ENCODE results near the gene GAPVD1.

The GAPVD1 gene

GRCh38 chr9:125323615-125324014 is 62.0 kb downstream of the GAPVD1 start:
- Histone ChIP-seq H3K27me3 (replicated peaks; ENCODE audit: control insufficient read depth, insufficient read depth, low read length) (no peaks in the 10 kb centered on the region), H3K9me3 (ENCODE audit: control insufficient read depth, low read length) (no peaks in the 10 kb centered on the region), H3K9ac (ENCODE audit: low read length) (no peak overlapping the region), H3K4me1 (ENCODE audit: control insufficient read depth, insufficient read depth, low read length) (peaks cover 4% of the 10 kb centered on the region), H3K36me3 (ENCODE audit: control insufficient read depth, insufficient read depth, low read length, severe bottlenecking) (peaks cover 60% of the 10 kb centered on the region), H3K4me3 (ENCODE audit: low read length) (no peak overlapping the region)
- no peak for DNase-seq (ENCODE audit: low read depth)

DNA sequence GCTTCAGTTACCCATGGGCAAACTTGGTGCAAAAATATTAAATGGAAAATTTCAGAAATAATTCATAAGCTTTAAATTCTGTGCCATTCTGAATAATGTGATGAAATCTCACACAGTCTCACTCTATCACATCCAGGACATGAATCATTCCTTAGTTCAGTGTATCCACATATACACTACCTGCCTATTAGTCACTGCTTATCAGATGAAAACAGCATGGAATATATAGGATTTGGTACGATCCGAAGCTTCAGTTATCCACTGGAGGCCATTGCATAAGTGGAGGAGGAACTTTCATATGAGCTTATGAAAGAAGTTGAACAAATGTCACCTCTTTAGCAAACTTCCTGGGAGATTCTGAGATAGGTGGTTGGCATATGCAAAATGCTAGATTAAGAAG is 64.2 kb downstream of the GAPVD1 start:
- Histone ChIP-seq H3K4me1 (ENCODE audit: control insufficient read depth, insufficient read depth, low read length) (peaks cover 17% of the 10 kb centered on the region), H3K36me3 (ENCODE audit: control insufficient read depth, insufficient read depth, low read length, severe bottlenecking) (peaks cover 62% of the 10 kb centered on the region)

DNA sequence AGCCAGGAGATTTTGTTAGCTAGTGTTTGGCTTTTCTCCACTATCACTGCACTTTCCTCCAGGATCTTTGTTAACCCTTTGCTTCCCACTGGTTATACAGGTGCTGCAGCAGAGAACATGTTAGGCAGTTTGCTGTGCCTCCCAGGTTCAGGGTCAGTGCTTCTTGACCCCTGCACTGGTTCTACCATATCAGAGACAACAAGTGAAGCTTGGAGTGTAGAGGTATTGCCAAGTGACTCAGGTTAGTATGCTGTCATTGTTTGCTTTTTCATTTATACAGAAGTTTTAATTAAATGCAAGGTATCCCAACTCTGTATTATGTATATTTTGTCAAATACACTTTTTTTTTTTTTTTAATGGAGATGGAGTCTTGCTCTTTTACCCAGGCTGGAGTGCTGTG is 68.4 kb downstream of the GAPVD1 start:
- no peak for DNase-seq (ENCODE audit: low read depth)
- Histone ChIP-seq H3K9me3 (ENCODE audit: control insufficient read depth, low read length) (no peaks in the 10 kb centered on the region), H3K36me3 (ENCODE audit: control insufficient read depth, insufficient read depth, low read length, severe bottlenecking) (peaks cover 66% of the 10 kb centered on the region), H3K4me3 (ENCODE audit: low read length) (no peak overlapping the region), H3K9ac (ENCODE audit: low read length) (peak overlapping the region; percentile 36), H3K27me3 (replicated peaks; ENCODE audit: control insufficient read depth, insufficient read depth, low read length) (no peaks in the 10 kb centered on the region), H3K4me1 (ENCODE audit: control insufficient read depth, insufficient read depth, low read length) (peaks cover 17% of the 10 kb centered on the region)

More for the DNA sequence above, 64.2 kb downstream of the GAPVD1 start:
- no peaks in the 10 kb centered on the region for H3K9me3 ChIP-seq (ENCODE audit: control insufficient read depth, low read length)
- H3K27me3 ChIP-seq (replicated peaks; ENCODE audit: control insufficient read depth, insufficient read depth, low read length): no peaks in the 10 kb centered on the region
- no peak overlapping the region for H3K4me3 ChIP-seq (ENCODE audit: low read length)
- peak; percentile 1 for DNase-seq (ENCODE audit: low read depth)
- H3K9ac ChIP-seq (ENCODE audit: low read length): no peak overlapping the region

- H3K4me1 ChIP-seq (ENCODE audit: control insufficient read depth, insufficient read depth, low read length): peaks cover 17% of the 10 kb centered on the region
- H3K36me3 ChIP-seq (ENCODE audit: control insufficient read depth, insufficient read depth, low read length, severe bottlenecking): peaks cover 67% of the 10 kb centered on the region
- H3K4me3 ChIP-seq (ENCODE audit: low read length): no peak overlapping the region
Measured at GRCh38 chr9:125330587-125330986, 69.0 kb downstream of the GAPVD1 start.

DNA sequence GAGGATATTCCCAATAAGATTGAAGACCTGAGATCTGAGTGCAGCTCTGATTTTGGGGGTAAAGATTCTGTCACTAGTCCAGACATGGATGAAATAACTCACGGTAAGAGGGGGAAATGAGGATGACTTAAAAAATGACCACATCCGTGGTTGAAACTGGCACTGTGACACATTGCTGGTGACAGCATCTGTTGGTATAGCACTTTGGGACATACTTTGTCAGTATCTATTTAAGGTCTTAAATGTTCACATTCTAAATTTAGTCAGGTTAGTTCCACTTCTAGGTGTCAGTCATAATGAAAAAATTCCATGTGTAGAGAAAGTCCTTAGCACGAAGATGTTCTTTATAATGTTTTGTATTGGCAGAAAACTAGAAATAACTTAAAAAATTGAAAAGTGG is 70.9 kb downstream of the GAPVD1 start:
- H3K27me3 ChIP-seq (replicated peaks; ENCODE audit: control insufficient read depth, insufficient read depth, low read length): no peaks in the 10 kb centered on the region
- no peaks in the 10 kb centered on the region for H3K9me3 ChIP-seq (ENCODE audit: control insufficient read depth, low read length)
- peaks cover 13% of the 10 kb centered on the region for H3K4me1 ChIP-seq (ENCODE audit: control insufficient read depth, insufficient read depth, low read length)
- DNase-seq (ENCODE audit: low read depth): no peak
- peaks cover 67% of the 10 kb centered on the region for H3K36me3 ChIP-seq (ENCODE audit: control insufficient read depth, insufficient read depth, low read length, severe bottlenecking)
- no peak overlapping the region for H3K4me3 ChIP-seq (ENCODE audit: low read length)
- H3K9ac ChIP-seq (ENCODE audit: low read length): no peak overlapping the region

More at GRCh38 chr9:125330587-125330986, 69.0 kb downstream of the GAPVD1 start:
- Histone ChIP-seq H3K9me3 (ENCODE audit: control insufficient read depth, low read length) (no peaks in the 10 kb centered on the region), H3K9ac (ENCODE audit: low read length) (no peak overlapping the region), H3K27me3 (replicated peaks; ENCODE audit: control insufficient read depth, insufficient read depth, low read length) (no peaks in the 10 kb centered on the region)
- DNase-seq (ENCODE audit: low read depth): no peak

GRCh38 chr9:125337236-125337635 is 75.6 kb downstream of the GAPVD1 start:
- no peak overlapping the region for H3K4me3 ChIP-seq (ENCODE audit: low read length)
- no peak for DNase-seq (ENCODE audit: low read depth)
- no peak overlapping the region for H3K9ac ChIP-seq (ENCODE audit: low read length)
- H3K4me1 ChIP-seq (ENCODE audit: control insufficient read depth, insufficient read depth, low read length): no peaks in the 10 kb centered on the region
- no peaks in the 10 kb centered on the region for H3K27me3 ChIP-seq (replicated peaks; ENCODE audit: control insufficient read depth, insufficient read depth, low read length)
- H3K36me3 ChIP-seq (ENCODE audit: control insufficient read depth, insufficient read depth, low read length, severe bottlenecking): peaks cover 86% of the 10 kb centered on the region
- no peaks in the 10 kb centered on the region for H3K9me3 ChIP-seq (ENCODE audit: control insufficient read depth, low read length)

GRCh38 chr9:125338929-125339328 is 77.3 kb downstream of the GAPVD1 start:
- Histone ChIP-seq H3K27me3 (replicated peaks; ENCODE audit: control insufficient read depth, insufficient read depth, low read length) (no peaks in the 10 kb centered on the region), H3K9me3 (ENCODE audit: control insufficient read depth, low read length) (no peaks in the 10 kb centered on the region), H3K36me3 (ENCODE audit: control insufficient read depth, insufficient read depth, low read length, severe bottlenecking) (peaks cover 80% of the 10 kb centered on the region), H3K4me3 (ENCODE audit: low read length) (no peak overlapping the region), H3K4me1 (ENCODE audit: control insufficient read depth, insufficient read depth, low read length) (peaks cover 13% of the 10 kb centered on the region), H3K9ac (ENCODE audit: low read length) (no peak overlapping the region)
- DNase-seq (ENCODE audit: low read depth): no peak

GRCh38 chr9:125341566-125341965 is 79.9 kb downstream of the GAPVD1 start:
- peaks cover 20% of the 10 kb centered on the region for H3K4me1 ChIP-seq (ENCODE audit: control insufficient read depth, insufficient read depth, low read length)
- H3K36me3 ChIP-seq (ENCODE audit: control insufficient read depth, insufficient read depth, low read length, severe bottlenecking): peaks cover 78% of the 10 kb centered on the region
- DNase-seq (ENCODE audit: low read depth): peak; percentile 22
- H3K27me3 ChIP-seq (replicated peaks; ENCODE audit: control insufficient read depth, insufficient read depth, low read length): no peaks in the 10 kb centered on the region
- H3K4me3 ChIP-seq (ENCODE audit: low read length): no peak overlapping the region
- no peaks in the 10 kb centered on the region for H3K9me3 ChIP-seq (ENCODE audit: control insufficient read depth, low read length)
- no peak overlapping the region for H3K9ac ChIP-seq (ENCODE audit: low read length)

- H3K9me3 ChIP-seq (ENCODE audit: control insufficient read depth, low read length): no peaks in the 10 kb centered on the region
- DNase-seq (ENCODE audit: low read depth): peak; percentile 23
- H3K4me1 ChIP-seq (ENCODE audit: control insufficient read depth, insufficient read depth, low read length): peaks cover 20% of the 10 kb centered on the region
- no peaks in the 10 kb centered on the region for H3K27me3 ChIP-seq (replicated peaks; ENCODE audit: control insufficient read depth, insufficient read depth, low read length)
- no peak overlapping the region for H3K9ac ChIP-seq (ENCODE audit: low read length)
- H3K4me3 ChIP-seq (ENCODE audit: low read length): no peak overlapping the region
- H3K36me3 ChIP-seq (ENCODE audit: control insufficient read depth, insufficient read depth, low read length, severe bottlenecking): peaks cover 78% of the 10 kb centered on the region
Measured at GRCh38 chr9:125343518-125344275, 82.1 kb downstream of the GAPVD1 start.

- Histone ChIP-seq H3K36me3 (ENCODE audit: control insufficient read depth, insufficient read depth, low read length, severe bottlenecking) (peaks cover 82% of the 10 kb centered on the region), H3K9ac (ENCODE audit: low read length) (no peak overlapping the region), H3K9me3 (ENCODE audit: control insufficient read depth, low read length) (no peaks in the 10 kb centered on the region), H3K4me3 (ENCODE audit: low read length) (no peak overlapping the region), H3K27me3 (replicated peaks; ENCODE audit: control insufficient read depth, insufficient read depth, low read length) (no peaks in the 10 kb centered on the region), H3K4me1 (ENCODE audit: control insufficient read depth, insufficient read depth, low read length) (peaks cover 20% of the 10 kb centered on the region)
- DNase-seq (ENCODE audit: low read depth): no peak
Measured at GRCh38 chr9:125346080-125346732, 84.6 kb downstream of the GAPVD1 start.

GRCh38 chr9:125355601-125356000 is 94.0 kb downstream of the GAPVD1 start:
- H3K27me3 ChIP-seq (replicated peaks; ENCODE audit: control insufficient read depth, insufficient read depth, low read length): no peaks in the 10 kb centered on the region
- no peak for DNase-seq (ENCODE audit: low read depth)
- no peaks in the 10 kb centered on the region for H3K4me1 ChIP-seq (ENCODE audit: control insufficient read depth, insufficient read depth, low read length)
- H3K9me3 ChIP-seq (ENCODE audit: control insufficient read depth, low read length): no peaks in the 10 kb centered on the region
- no peak overlapping the region for H3K9ac ChIP-seq (ENCODE audit: low read length)
- H3K4me3 ChIP-seq (ENCODE audit: low read length): no peak overlapping the region
- H3K36me3 ChIP-seq (ENCODE audit: control insufficient read depth, insufficient read depth, low read length, severe bottlenecking): peaks cover 94% of the 10 kb centered on the region

Measured in adipocyte (in vitro differentiated cells).